Colonic mucosa (tissue), 4 donors: ENCODE data around the gene ANKS1B. TPM values are rescaled to one million over a fixed set of nuclear protein-coding genes. Genes with fewer than 3 reads are reported as not detected.

Experiments used
- DNase-seq: peaks from one replicate; pipeline ENCODE4 v3.0.0-alpha.2; 2020
- H3K27ac ChIP-seq: fragments of 200-600 bp; one replicate; pipeline ENCODE4 v1.8.0; 2021
- H3K27me3 ChIP-seq: fragments of 200-600 bp; one replicate; pipeline ENCODE4 v1.8.0; 2021
- H3K36me3 ChIP-seq: fragments of 200-600 bp; one replicate; pipeline ENCODE4 v1.8.0; 2021
- H3K4me1 ChIP-seq: fragments of 200-600 bp; one replicate; pipeline ENCODE4 v1.8.0; 2021; ENCODE audit warnings: mild to moderate bottlenecking
- H3K4me3 ChIP-seq: fragments of 200-600 bp; one replicate; pipeline ENCODE4 v1.8.0; 2021
- H3K9ac ChIP-seq, 2 donors: one replicate each; pipeline ENCODE4 v1.7.0; 2013; ENCODE audit warnings: control low read depth in 2 of 2, low read depth in 2 of 2, low read length in 2 of 2
- H3K9me3 ChIP-seq: fragments of 200-600 bp; one replicate; pipeline ENCODE4 v1.8.0; 2021
- CTCF ChIP-seq: fragments of 200-600 bp; IDR thresholded peaks from one replicate; pipeline ENCODE4 v1.8.0; 2022; ENCODE audit warnings: antibody characterized with exemption, mild to moderate bottlenecking
- intact Hi-C: fragments of 100-400 bp; cut with DNase I; formaldehyde crosslinking; loops from one replicate; pipeline ENCODE4 v1.14.1; 2022
- total RNA-seq, 2 donors: library from RNA; stranded (reverse); fragmentation: NEBNext Ultra II Directional in 1 of 2; extraction: Animal tissue kit (Norgen Biotek cat#: 25700) in 1 of 2; gene quantifications; one replicate each; pipeline ENCODE4 v1.2.1, GENCODE V29; 2021
- donor health status: healthy.
- donor health status: DM: no; HTN: no; CAD: no.
- donor health status: DM: no; HTN: no; CAD: no.

Gene ANKS1B
- total RNA-seq, 2 donors from 2014 or later: 1.7 to 3.3 TPM

DNA sequence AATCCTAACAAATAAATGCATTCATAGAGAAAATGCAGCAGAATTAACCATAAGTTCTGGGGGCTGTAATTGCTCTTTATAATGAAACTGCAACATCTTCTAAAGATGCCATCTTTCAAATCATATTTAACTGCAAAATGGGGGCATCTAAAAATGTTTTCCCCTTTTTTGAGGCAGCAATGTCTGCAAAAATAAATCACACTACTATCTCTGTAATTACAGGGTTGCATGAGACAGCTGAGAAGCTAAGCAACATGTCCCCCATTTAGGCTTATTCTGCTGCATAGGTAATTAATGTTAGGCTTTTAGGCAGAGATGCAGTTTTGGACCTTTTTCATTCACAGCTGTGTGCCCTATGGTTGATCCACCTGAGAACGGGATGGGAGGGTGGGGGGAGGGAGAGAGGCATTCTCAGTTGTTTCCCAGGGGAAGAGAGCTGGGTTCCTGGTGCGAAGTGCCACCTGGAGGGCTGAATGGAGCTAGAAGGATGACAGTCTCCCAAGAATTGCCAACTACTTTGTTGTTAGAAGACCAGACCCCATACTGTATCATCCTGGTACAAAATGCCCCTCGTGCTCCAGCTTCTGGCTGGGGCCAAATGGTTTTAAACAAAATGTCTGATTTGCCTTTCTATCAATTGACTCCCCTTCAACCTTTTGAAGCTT is 1185.5 kb downstream of the ANKS1B start:
- Histone ChIP-seq H3K27me3 (no peaks in the 10 kb centered on the region), H3K4me1 (no peaks in the 10 kb centered on the region), H3K9me3 (no peaks in the 10 kb centered on the region), H3K9ac (no peak overlapping the region), H3K27ac (no peak overlapping the region), H3K36me3 (no peaks in the 10 kb centered on the region), H3K4me3 (no peak overlapping the region)
- no peak for TF ChIP-seq CTCF
- intact Hi-C loops: no loop called here
- no peak for DNase-seq

DNA sequence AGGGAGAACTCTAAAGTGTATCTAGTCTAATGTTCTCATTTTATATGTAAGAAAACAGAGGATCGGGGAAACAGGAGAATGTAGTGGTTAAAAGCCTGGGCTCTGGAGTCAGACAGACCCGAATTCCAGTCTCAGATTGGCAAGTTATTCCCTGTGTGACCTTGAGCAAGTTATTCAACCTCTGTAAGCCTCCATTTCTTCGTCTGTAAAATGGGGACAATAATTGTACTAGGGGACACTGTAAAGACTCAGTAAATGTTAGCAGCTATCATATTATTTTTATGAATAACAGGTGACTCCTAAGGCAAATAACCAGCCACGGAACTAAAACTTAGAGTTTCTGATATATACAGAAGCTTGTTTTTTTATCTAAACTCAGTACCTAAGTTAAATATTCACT is 1187.5 kb downstream of the ANKS1B start:
- Histone ChIP-seq H3K9me3 (no peaks in the 10 kb centered on the region), H3K4me1 (no peaks in the 10 kb centered on the region), H3K9ac (no peak overlapping the region), H3K27ac (no peak overlapping the region), H3K4me3 (no peak overlapping the region), H3K27me3 (no peaks in the 10 kb centered on the region), H3K36me3 (no peaks in the 10 kb centered on the region)
- no peak for TF ChIP-seq CTCF
- intact Hi-C loops: no loop called here
- no peak for DNase-seq

- Histone ChIP-seq H3K27ac (no peak overlapping the region), H3K36me3 (no peaks in the 10 kb centered on the region), H3K27me3 (no peaks in the 10 kb centered on the region), H3K9me3 (no peaks in the 10 kb centered on the region), H3K4me1 (no peaks in the 10 kb centered on the region), H3K9ac (no peak overlapping the region), H3K4me3 (no peak overlapping the region)
- intact Hi-C loops: no loop called here
- TF ChIP-seq CTCF: no peak
- no peak for DNase-seq
Observed at GRCh38 chr12:98796745-98797144, 1188.0 kb downstream of the ANKS1B start.

- TF ChIP-seq CTCF: no peak
- intact Hi-C loops: no loop called here
- no peak for DNase-seq
- H3K4me3 ChIP-seq: no peak overlapping the region
- no peaks in the 10 kb centered on the region for H3K36me3 ChIP-seq
- no peak overlapping the region for H3K27ac ChIP-seq
- H3K27me3 ChIP-seq: no peaks in the 10 kb centered on the region
- H3K4me1 ChIP-seq: no peaks in the 10 kb centered on the region
- no peaks in the 10 kb centered on the region for H3K9me3 ChIP-seq
- H3K9ac ChIP-seq: no peak overlapping the region
Observed at GRCh38 chr12:98793121-98793520, 1191.6 kb downstream of the ANKS1B start.

GRCh38 chr12:98791406-98791805 is 1193.3 kb downstream of the ANKS1B start:
- Histone ChIP-seq H3K9ac (no peak overlapping the region), H3K27ac (no peak overlapping the region), H3K27me3 (no peaks in the 10 kb centered on the region), H3K9me3 (no peaks in the 10 kb centered on the region), H3K36me3 (no peaks in the 10 kb centered on the region), H3K4me1 (no peaks in the 10 kb centered on the region), H3K4me3 (no peak overlapping the region)
- TF ChIP-seq CTCF: no peak
- intact Hi-C loops: no loop called here
- DNase-seq: no peak
